Measurements from ENCODE around the gene RIOX2.
A peak's percentile ranks its signal among the peaks of the same experiment; 100 is the strongest.

RIOX2 gene

GRCh38 chr3:97972976-97973375 lies 745 bp upstream of the RIOX2 start:
- Histone ChIP-seq H3K4me2 (ENCODE audit: low read depth, low read length, poor library complexity, severe bottlenecking) (peak overlapping the region; percentile 74), H3K4me3 (ENCODE audit: low read length, poor library complexity, severe bottlenecking) (peak overlapping the region; percentile 80), H3K36me3 (ENCODE audit: insufficient read depth, low read length) (no peaks in the 10 kb centered on the region), H3K79me2 (ENCODE audit: insufficient read depth, low read length) (peaks cover 12% of the 10 kb centered on the region; the same call in 1 of the 2 replicates), H3K9me2 (replicated peaks; ENCODE audit: low read depth, low read length) (no peaks in the 10 kb centered on the region), H4K20me1 (ENCODE audit: insufficient read depth, low read length, poor library complexity, severe bottlenecking) (peaks cover 5% of the 10 kb centered on the region), H2AFZ (ENCODE audit: low read length) (peak overlapping the region; percentile 70), H3K9me3 (ENCODE audit: insufficient read depth, low read depth, low read length) (no peaks in the 10 kb centered on the region), H3K27me3 (ENCODE audit: insufficient read depth, low read length, poor library complexity, severe bottlenecking) (no peaks in the 10 kb centered on the region), H3K4me1 (ENCODE audit: insufficient read depth, low read length, poor library complexity, severe bottlenecking) (peaks cover 47% of the 10 kb centered on the region), H3K9ac (ENCODE audit: low read depth, low read length, poor library complexity, severe bottlenecking) (peak overlapping the region; percentile 74), H3F3A (ENCODE audit: low read depth) (no peaks in the 10 kb centered on the region)
- no peak for TF ChIP-seq EZH2phosphoT487 (IDR thresholded peaks at IDR 0.05; ENCODE audit: borderline replicate concordance)
- TF ChIP-seq CTCF (conservative IDR thresholded peaks at IDR 0.05; ENCODE audit: low read length) = no peak

GRCh38 chr3:97970956-97971620 lies 1.1 kb downstream of the RIOX2 start:
- 0 out of 2 replicates have a peak overlapping the region, but pooled peaks have one; percentile 70 for H2AFZ ChIP-seq (ENCODE audit: low read length)
- H3K9me2 ChIP-seq (replicated peaks; ENCODE audit: low read depth, low read length) = no peaks in the 10 kb centered on the region
- peaks cover 5% of the 10 kb centered on the region for H4K20me1 ChIP-seq (ENCODE audit: insufficient read depth, low read length, poor library complexity, severe bottlenecking)
- TF ChIP-seq EZH2phosphoT487 (IDR thresholded peaks at IDR 0.05; ENCODE audit: borderline replicate concordance) = no peak
- no peak for TF ChIP-seq CTCF (conservative IDR thresholded peaks at IDR 0.05; ENCODE audit: low read length)
- peak overlapping the region; percentile 74 for H3K9ac ChIP-seq (ENCODE audit: low read depth, low read length, poor library complexity, severe bottlenecking)
- peaks cover 54% of the 10 kb centered on the region for H3K4me1 ChIP-seq (ENCODE audit: insufficient read depth, low read length, poor library complexity, severe bottlenecking)
- peak overlapping the region; percentile 96 for H3K4me2 ChIP-seq (ENCODE audit: low read depth, low read length, poor library complexity, severe bottlenecking)
- no peaks in the 10 kb centered on the region for H3K9me3 ChIP-seq (ENCODE audit: insufficient read depth, low read depth, low read length)
- H3K79me2 ChIP-seq (ENCODE audit: insufficient read depth, low read length) = peaks cover 12% of the 10 kb centered on the region; the same call in 1 of the 2 replicates
- no peaks in the 10 kb centered on the region for H3K36me3 ChIP-seq (ENCODE audit: insufficient read depth, low read length)
- peak overlapping the region; percentile 80 for H3K4me3 ChIP-seq (ENCODE audit: low read length, poor library complexity, severe bottlenecking)
- no peaks in the 10 kb centered on the region for H3F3A ChIP-seq (ENCODE audit: low read depth)
- H3K27me3 ChIP-seq (ENCODE audit: insufficient read depth, low read length, poor library complexity, severe bottlenecking) = no peaks in the 10 kb centered on the region

- Histone ChIP-seq H3K4me1 (ENCODE audit: insufficient read depth, low read length, poor library complexity, severe bottlenecking) (peaks cover 57% of the 10 kb centered on the region), H3K79me2 (ENCODE audit: insufficient read depth, low read length) (peaks cover 12% of the 10 kb centered on the region; the same call in 1 of the 2 replicates), H3K27me3 (ENCODE audit: insufficient read depth, low read length, poor library complexity, severe bottlenecking) (no peaks in the 10 kb centered on the region), H3K9me2 (replicated peaks; ENCODE audit: low read depth, low read length) (no peaks in the 10 kb centered on the region), H3K4me2 (ENCODE audit: low read depth, low read length, poor library complexity, severe bottlenecking) (peak overlapping the region; percentile 96), H3F3A (ENCODE audit: low read depth) (no peaks in the 10 kb centered on the region), H3K9me3 (ENCODE audit: insufficient read depth, low read depth, low read length) (no peaks in the 10 kb centered on the region), H4K20me1 (ENCODE audit: insufficient read depth, low read length, poor library complexity, severe bottlenecking) (peaks cover 5% of the 10 kb centered on the region), H3K36me3 (ENCODE audit: insufficient read depth, low read length) (no peaks in the 10 kb centered on the region), H3K9ac (ENCODE audit: low read depth, low read length, poor library complexity, severe bottlenecking) (peak overlapping the region; percentile 74), H3K4me3 (ENCODE audit: low read length, poor library complexity, severe bottlenecking) (peak overlapping the region; percentile 80), H2AFZ (ENCODE audit: low read length) (no peak overlapping the region)
- TF ChIP-seq CTCF (conservative IDR thresholded peaks at IDR 0.05; ENCODE audit: low read length) = no peak
- no peak for TF ChIP-seq EZH2phosphoT487 (IDR thresholded peaks at IDR 0.05; ENCODE audit: borderline replicate concordance)
Observed at GRCh38 chr3:97970156-97970555, 2.1 kb downstream of the RIOX2 start.

All from Loucy (cell line).